IMR-90 (cell line): Measurements from ENCODE around the gene CCNO.

Experiments
- ELK1 ChIP-seq: fragments of 150-350 bp; IDR thresholded peaks from 2 replicates; pipeline ENCODE4 v1.6.1; 2016; ENCODE audit warnings: low read depth, mild to moderate bottlenecking, low read length, moderate library complexity, borderline replicate concordance
- MAFK ChIP-seq: IDR thresholded peaks from 2 replicates; pipeline ENCODE4 v1.6.1; 2012; ENCODE audit warnings: low read depth, low read length, improper control_type of control experiment
- MXI1 ChIP-seq: IDR thresholded peaks from 2 replicates; pipeline ENCODE4 v1.6.1; 2012; ENCODE audit warnings: low read depth, mild to moderate bottlenecking, low read length, moderate library complexity, borderline replicate concordance
- POLR2A ChIP-seq: IDR thresholded peaks from 2 replicates; pipeline ENCODE4 v1.6.1; 2012; ENCODE audit warnings: mild to moderate bottlenecking, low read depth, low read length
- RAD21 ChIP-seq: IDR thresholded peaks from 2 replicates; pipeline ENCODE4 v1.6.1; 2012; ENCODE audit warnings: low read length, improper control_type of control experiment
- SMC3 ChIP-seq: fragments of 150-350 bp; IDR thresholded peaks from 2 replicates; pipeline ENCODE4 v1.6.1; 2016; ENCODE audit warnings: low read depth, mild to moderate bottlenecking, antibody characterized with exemption, low read length, moderate library complexity
- TF ChIP-seq, protein P1 (sequence below): conservative IDR thresholded peaks from 2 replicates; pipeline ENCODE4 v1.5.1; 2012; ENCODE audit warnings: mild to moderate bottlenecking, low read depth, low read length, improper control_type of control experiment
- TF ChIP-seq, protein P2 (sequence below): fragments of 150-350 bp; IDR thresholded peaks from 2 replicates; pipeline ENCODE4 v1.6.1; 2017; ENCODE audit warnings: mild to moderate bottlenecking, antibody characterized with exemption, low read length, low read depth

GRCh38 chr5:55278778-55279177, 45.4 kb upstream of the CCNO start:
- TF ChIP-seq, protein P1, sequence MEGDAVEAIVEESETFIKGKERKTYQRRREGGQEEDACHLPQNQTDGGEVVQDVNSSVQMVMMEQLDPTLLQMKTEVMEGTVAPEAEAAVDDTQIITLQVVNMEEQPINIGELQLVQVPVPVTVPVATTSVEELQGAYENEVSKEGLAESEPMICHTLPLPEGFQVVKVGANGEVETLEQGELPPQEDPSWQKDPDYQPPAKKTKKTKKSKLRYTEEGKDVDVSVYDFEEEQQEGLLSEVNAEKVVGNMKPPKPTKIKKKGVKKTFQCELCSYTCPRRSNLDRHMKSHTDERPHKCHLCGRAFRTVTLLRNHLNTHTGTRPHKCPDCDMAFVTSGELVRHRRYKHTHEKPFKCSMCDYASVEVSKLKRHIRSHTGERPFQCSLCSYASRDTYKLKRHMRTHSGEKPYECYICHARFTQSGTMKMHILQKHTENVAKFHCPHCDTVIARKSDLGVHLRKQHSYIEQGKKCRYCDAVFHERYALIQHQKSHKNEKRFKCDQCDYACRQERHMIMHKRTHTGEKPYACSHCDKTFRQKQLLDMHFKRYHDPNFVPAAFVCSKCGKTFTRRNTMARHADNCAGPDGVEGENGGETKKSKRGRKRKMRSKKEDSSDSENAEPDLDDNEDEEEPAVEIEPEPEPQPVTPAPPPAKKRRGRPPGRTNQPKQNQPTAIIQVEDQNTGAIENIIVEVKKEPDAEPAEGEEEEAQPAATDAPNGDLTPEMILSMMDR: no peak
- TF ChIP-seq POLR2A (no peak), RAD21 (no peak), MXI1 (no peak), ELK1 (no peak), SMC3 (no peak), MAFK (no peak)
- TF ChIP-seq, protein P2, sequence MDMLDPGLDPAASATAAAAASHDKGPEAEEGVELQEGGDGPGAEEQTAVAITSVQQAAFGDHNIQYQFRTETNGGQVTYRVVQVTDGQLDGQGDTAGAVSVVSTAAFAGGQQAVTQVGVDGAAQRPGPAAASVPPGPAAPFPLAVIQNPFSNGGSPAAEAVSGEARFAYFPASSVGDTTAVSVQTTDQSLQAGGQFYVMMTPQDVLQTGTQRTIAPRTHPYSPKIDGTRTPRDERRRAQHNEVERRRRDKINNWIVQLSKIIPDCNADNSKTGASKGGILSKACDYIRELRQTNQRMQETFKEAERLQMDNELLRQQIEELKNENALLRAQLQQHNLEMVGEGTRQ: no peak; the same call in 1 of the 2 replicates
